Measurements from ENCODE around the gene ARSJ.

GRCh38 chr4:113960684-113961321 lies 18.6 kb downstream of the ARSJ start:
- TF ChIP-seq CTCF (conservative IDR thresholded peaks at IDR 0.05; ENCODE audit: low read depth, low read length), result no peak
- no peak for TF ChIP-seq EZH2 (IDR thresholded peaks at IDR 0.05; ENCODE audit: borderline replicate concordance, low read depth, low read length, poor library complexity, severe bottlenecking)
